HepG2 (cell line): ENCODE measurements around the gene VEGFB. TPM values are rescaled to one million over a fixed set of nuclear protein-coding genes. Genes with fewer than 3 reads are reported as not detected.

Source experiments
- ARNT2 ChIP-seq: sonication (generic); formaldehyde crosslinking; IDR thresholded peaks from 2 replicates; pipeline ENCODE4 v1.8.0; 2022; ENCODE audit warnings: mild to moderate bottlenecking, low read depth, missing genetic modification reagents, moderate library complexity
- CBX1 ChIP-seq: IDR thresholded peaks from one replicate; pipeline ENCODE4 v1.6.1; 2016; ENCODE audit warnings: antibody characterized with exemption, low read depth
- CBX2 ChIP-seq, 2 experiments: fragments of 200-600 bp in 1 of 2; sonication (generic); formaldehyde crosslinking in 1 of 2; IDR thresholded peaks; 2 replicates each; pipeline versions ENCODE4 v1.7.0 to v1.8.1; 2018 to 2022; ENCODE audit warnings: low read depth in 2 of 2, low read length in 1 of 2, mild to moderate bottlenecking in 1 of 2, missing genetic modification reagents in 1 of 2
- CHCHD3 ChIP-seq: sonication (generic); formaldehyde crosslinking; IDR thresholded peaks from 2 replicates; pipeline ENCODE4 v1.8.0; 2022; ENCODE audit warnings: mild to moderate bottlenecking, missing genetic modification reagents, moderate library complexity
- EP300 ChIP-seq, 3 experiments: sonication (generic) in 1 of 3; formaldehyde crosslinking in 1 of 3; IDR thresholded peaks; 2 replicates each; pipeline versions ENCODE4 v1.5.1 to v1.6.1; 2011 to 2020; ENCODE audit warnings: low read depth in 2 of 3, low read length in 2 of 3, borderline replicate concordance in 1 of 3, improper control_type of control experiment in 1 of 3, mild to moderate bottlenecking in 1 of 3, missing genetic modification reagents in 1 of 3, moderate library complexity in 1 of 3
- FLYWCH1 ChIP-seq: sonication (generic); formaldehyde crosslinking; IDR thresholded peaks from 2 replicates; pipeline ENCODE4 v1.8.1; 2023; ENCODE audit warnings: mild to moderate bottlenecking, missing genetic modification reagents
- HHEX ChIP-seq: IDR thresholded peaks from 2 replicates; pipeline ENCODE4 v1.6.1; 2016; ENCODE audit warnings: control low read depth
- HOXD1 ChIP-seq: sonication (generic); formaldehyde crosslinking; IDR thresholded peaks from 2 replicates; pipeline ENCODE4 v1.5.0; 2020; ENCODE audit warnings: missing genetic modification reagents
- KLF6 ChIP-seq: IDR thresholded peaks from 2 replicates; pipeline ENCODE4 v1.8.0; 2016; ENCODE audit warnings: missing biosample characterization, missing genetic modification reagents
- NCOA5 ChIP-seq: sonication (generic); formaldehyde crosslinking; IDR thresholded peaks from 2 replicates; pipeline ENCODE4 v1.4.0; 2020; ENCODE audit warnings: missing genetic modification reagents
- NR2C2 ChIP-seq: sonication (generic); formaldehyde crosslinking; IDR thresholded peaks from 2 replicates; pipeline ENCODE4 v1.4.0; 2020; ENCODE audit warnings: missing genetic modification reagents, mild to moderate bottlenecking, moderate library complexity, borderline replicate concordance
- SALL1 ChIP-seq: sonication (generic); formaldehyde crosslinking; IDR thresholded peaks from 2 replicates; pipeline ENCODE4 v1.8.0; 2022; ENCODE audit warnings: mild to moderate bottlenecking, missing genetic modification reagents
- STAT5B ChIP-seq: sonication (generic); formaldehyde crosslinking; IDR thresholded peaks from 2 replicates; pipeline ENCODE4 v1.4.0; 2020; ENCODE audit warnings: missing genetic modification reagents
- TAF15 ChIP-seq: fragments of 200-400 bp; formaldehyde crosslinking; IDR thresholded peaks from one replicate; pipeline ENCODE4 v1.6.1; 2018; ENCODE audit warnings: mild to moderate bottlenecking, low read depth, low read length; ENCODE audit not compliant: poor library complexity, severe bottlenecking
- ZBTB7A ChIP-seq: sonication (generic); formaldehyde crosslinking; IDR thresholded peaks from 2 replicates; pipeline ENCODE4 v1.8.0; 2022; ENCODE audit warnings: mild to moderate bottlenecking, missing genetic modification reagents
- ZNF230 ChIP-seq: sonication (generic); formaldehyde crosslinking; IDR thresholded peaks from 2 replicates; pipeline ENCODE4 v1.4.0; 2020; ENCODE audit warnings: mild to moderate bottlenecking, missing genetic modification reagents
- ZNF563 ChIP-seq: sonication (generic); formaldehyde crosslinking; IDR thresholded peaks from 2 replicates; pipeline ENCODE4 v1.8.0; 2022; ENCODE audit warnings: mild to moderate bottlenecking, moderate library complexity, missing genetic modification reagents
- ZNF598 ChIP-seq: sonication (generic); formaldehyde crosslinking; IDR thresholded peaks from 2 replicates; pipeline ENCODE4 v1.5.1; 2020; ENCODE audit warnings: mild to moderate bottlenecking, missing genetic modification reagents, borderline replicate concordance
- ZNF777 ChIP-seq: sonication (generic); formaldehyde crosslinking; IDR thresholded peaks from 2 replicates; pipeline ENCODE4 v1.4.0; 2020; ENCODE audit warnings: missing genetic modification reagents
- ZNF816 ChIP-seq: sonication (generic); formaldehyde crosslinking; IDR thresholded peaks from 2 replicates; pipeline ENCODE4 v1.8.0; 2022; ENCODE audit warnings: missing genetic modification reagents, mild to moderate bottlenecking, borderline replicate concordance
- polyA plus RNA-seq, 8 experiments: library from polyadenylated mRNA; depleted of rRNA in 3 of 8; stranded (reverse) in 7 of 8; unstranded in 1 of 8; fragments of >200 nt; fragmentation: Illumina TruSeq in 4 of 8; extraction: Trizol in 4 of 8; gene quantifications; 2 replicates each; pipeline versions ENCODE4 v1.2.1 to v1.2.3, GENCODE V29; 2011 to 2016; ENCODE audit warnings: low read depth in 4 of 8, missing spikeins in 1 of 8, mixed read lengths in 1 of 8; ENCODE audit not compliant: insufficient read depth in 1 of 8
- total RNA-seq, 5 experiments: library from RNA; depleted of rRNA; stranded (reverse); fragments of >200 nt; fragmentation: Illumina TruSeq; extraction: Trizol; gene quantifications; 2 replicates each; pipeline ENCODE4 v1.2.3, GENCODE V29; 2016; ENCODE audit warnings: low read depth in 1 of 5
- TF ChIP-seq, protein P1 (sequence below): sonication (generic); formaldehyde crosslinking; IDR thresholded peaks from 2 replicates; pipeline ENCODE4 v1.9.0; 2022; ENCODE audit warnings: low read depth, missing genetic modification reagents
- TF ChIP-seq, protein P2 (sequence below): sonication (generic); formaldehyde crosslinking; IDR thresholded peaks from 2 replicates; pipeline ENCODE4 v1.4.0; 2020; ENCODE audit warnings: missing genetic modification reagents, mild to moderate bottlenecking, borderline replicate concordance
- TF ChIP-seq, protein P3 (sequence below): sonication (generic); formaldehyde crosslinking; IDR thresholded peaks from 2 replicates; pipeline ENCODE4 v1.8.1; 2023; ENCODE audit warnings: mild to moderate bottlenecking, moderate library complexity, missing genetic modification reagents
- TF ChIP-seq, protein P4 (sequence below): sonication (generic); formaldehyde crosslinking; IDR thresholded peaks from 2 replicates; pipeline ENCODE4 v1.8.1; 2022; ENCODE audit warnings: mild to moderate bottlenecking, missing genetic modification reagents

The VEGFB gene
- total and polyA plus RNA-seq, 2 of the 13 experiments (the other 11 are each of a cell fraction or from before 2014, with no cell fraction given) = 9.0 to 11.3 TPM

DNA sequence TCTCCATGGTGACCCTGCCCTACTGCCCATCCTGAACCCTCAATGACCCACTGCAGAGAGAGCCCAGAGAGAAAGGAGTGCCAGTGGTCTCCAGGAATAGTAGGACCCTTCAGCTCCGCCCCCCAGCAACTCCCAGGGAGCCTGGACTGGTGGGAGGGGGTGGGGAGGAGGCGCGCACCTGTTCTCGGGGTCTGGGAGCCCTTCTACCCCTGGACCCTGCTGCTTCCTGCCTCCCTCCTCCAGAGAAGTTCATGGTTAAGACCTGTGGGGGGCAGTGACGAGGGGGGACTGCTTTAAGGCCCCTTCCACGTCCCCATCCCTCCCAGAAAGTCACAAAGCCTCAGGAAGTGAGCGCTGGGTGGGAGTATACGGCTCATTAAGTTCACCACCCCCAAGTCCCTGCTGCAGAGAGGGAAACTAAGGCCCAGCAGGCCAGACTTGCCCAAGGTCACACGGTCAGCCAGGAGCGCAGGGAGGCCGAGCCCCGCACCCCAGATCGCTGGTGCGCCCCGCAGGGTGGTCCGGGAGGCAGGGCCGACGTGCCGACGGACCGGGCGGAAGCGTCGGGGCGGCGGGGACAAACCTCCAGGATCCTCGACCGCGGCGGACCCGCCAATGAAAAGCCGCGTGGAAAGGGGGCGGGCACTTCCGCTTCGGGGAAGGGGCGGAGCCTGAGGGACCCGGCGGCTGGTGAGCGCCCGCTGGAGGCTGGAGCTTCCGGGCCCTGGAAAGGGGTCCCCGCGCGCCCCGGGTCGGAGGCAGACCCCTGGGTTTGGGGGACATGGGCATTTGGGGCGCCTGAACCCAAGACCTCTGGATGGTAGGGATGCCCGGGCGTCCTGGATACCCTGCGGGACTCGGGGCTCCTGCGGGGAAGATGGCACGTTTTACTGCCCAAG lies 8.5 kb upstream of the VEGFB start, which contains the start of the genes NUDT22 and TRPT1 (continued):
- peak; percentile 78; the same call in 1 of the 2 replicates for TF ChIP-seq ZBTB7A
- TF ChIP-seq FLYWCH1 (CRISPR knock-in tag) = no peak
- TF ChIP-seq ZNF230 (CRISPR knock-in tag) = no peak
- TF ChIP-seq ARNT2 (CRISPR knock-in tag) = peak; percentile 63
- TF ChIP-seq, protein P1, sequence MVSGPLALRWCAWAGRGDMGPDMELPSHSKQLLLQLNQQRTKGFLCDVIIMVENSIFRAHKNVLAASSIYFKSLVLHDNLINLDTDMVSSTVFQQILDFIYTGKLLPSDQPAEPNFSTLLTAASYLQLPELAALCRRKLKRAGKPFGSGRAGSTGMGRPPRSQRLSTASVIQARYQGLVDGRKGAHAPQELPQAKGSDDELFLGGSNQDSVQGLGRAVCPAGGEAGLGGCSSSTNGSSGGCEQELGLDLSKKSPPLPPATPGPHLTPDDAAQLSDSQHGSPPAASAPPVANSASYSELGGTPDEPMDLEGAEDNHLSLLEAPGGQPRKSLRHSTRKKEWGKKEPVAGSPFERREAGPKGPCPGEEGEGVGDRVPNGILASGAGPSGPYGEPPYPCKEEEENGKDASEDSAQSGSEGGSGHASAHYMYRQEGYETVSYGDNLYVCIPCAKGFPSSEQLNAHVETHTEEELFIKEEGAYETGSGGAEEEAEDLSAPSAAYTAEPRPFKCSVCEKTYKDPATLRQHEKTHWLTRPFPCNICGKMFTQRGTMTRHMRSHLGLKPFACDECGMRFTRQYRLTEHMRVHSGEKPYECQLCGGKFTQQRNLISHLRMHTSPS (CRISPR knock-in tag) = no peak; the same call in 1 of the 2 replicates
- TF ChIP-seq, protein P2, sequence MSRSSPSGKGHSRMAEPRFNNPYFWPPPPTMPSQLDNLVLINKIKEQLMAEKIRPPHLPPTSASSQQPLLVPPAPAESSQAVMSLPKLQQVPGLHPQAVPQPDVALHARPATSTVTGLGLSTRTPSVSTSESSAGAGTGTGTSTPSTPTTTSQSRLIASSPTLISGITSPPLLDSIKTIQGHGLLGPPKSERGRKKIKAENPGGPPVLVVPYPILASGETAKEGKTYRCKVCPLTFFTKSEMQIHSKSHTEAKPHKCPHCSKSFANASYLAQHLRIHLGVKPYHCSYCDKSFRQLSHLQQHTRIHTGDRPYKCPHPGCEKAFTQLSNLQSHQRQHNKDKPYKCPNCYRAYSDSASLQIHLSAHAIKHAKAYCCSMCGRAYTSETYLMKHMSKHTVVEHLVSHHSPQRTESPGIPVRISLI = no peak; the same call in 1 of the 2 replicates
- no peak for TF ChIP-seq HOXD1 (CRISPR knock-in tag)
- peak; percentile 84 for TF ChIP-seq ZNF777 (CRISPR knock-in tag)
- TF ChIP-seq HHEX = no peak
- no peak for TF ChIP-seq NCOA5 (CRISPR knock-in tag)
- no peak for TF ChIP-seq STAT5B
- TF ChIP-seq ZNF598 = no peak
- no peak for TF ChIP-seq TAF15
- TF ChIP-seq SALL1 (CRISPR knock-in tag) = peak; percentile 71; the same call in 1 of the 2 replicates
- peak; percentile 68 for TF ChIP-seq ZNF816 (CRISPR knock-in tag)
- TF ChIP-seq, protein P3, sequence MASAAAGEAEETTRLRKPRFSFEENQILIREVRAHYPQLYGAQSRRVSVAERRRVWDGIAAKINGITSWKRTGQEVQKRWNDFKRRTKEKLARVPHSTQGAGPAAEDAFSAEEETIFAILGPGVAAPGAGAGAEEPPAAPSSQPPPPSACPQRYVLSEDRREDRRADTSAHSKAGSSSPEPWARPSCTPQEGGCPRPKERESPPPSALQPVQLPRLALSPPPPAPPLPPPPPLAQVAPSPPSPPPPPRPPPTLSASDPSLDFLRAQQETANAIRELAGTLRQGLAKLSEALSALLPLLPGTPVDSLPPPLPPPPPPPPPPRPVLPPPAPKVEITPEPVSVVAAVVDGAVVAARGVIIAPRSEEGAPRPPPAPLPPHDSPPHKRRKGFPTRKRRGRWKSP = peak; percentile 31; the same call in 1 of the 2 replicates
- no peak for TF ChIP-seq CBX2 (IDR thresholded peaks at IDR 0.05; ENCODE audit: low read depth, low read length)
- TF ChIP-seq CBX2 (CRISPR knock-in tag; IDR thresholded peaks at IDR 0.05; ENCODE audit: low read depth) = no peak
- TF ChIP-seq ZNF563 (CRISPR knock-in tag) = peak; percentile 56; the same call in 1 of the 2 replicates
- peak; percentile 83 for TF ChIP-seq NR2C2 (CRISPR knock-in tag)
- TF ChIP-seq, protein P4, sequence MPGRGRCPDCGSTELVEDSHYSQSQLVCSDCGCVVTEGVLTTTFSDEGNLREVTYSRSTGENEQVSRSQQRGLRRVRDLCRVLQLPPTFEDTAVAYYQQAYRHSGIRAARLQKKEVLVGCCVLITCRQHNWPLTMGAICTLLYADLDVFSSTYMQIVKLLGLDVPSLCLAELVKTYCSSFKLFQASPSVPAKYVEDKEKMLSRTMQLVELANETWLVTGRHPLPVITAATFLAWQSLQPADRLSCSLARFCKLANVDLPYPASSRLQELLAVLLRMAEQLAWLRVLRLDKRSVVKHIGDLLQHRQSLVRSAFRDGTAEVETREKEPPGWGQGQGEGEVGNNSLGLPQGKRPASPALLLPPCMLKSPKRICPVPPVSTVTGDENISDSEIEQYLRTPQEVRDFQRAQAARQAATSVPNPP = no peak
- TF ChIP-seq CBX1 = no peak
- peak; percentile 31; the same call in 1 of the 2 replicates for TF ChIP-seq KLF6
- no peak for TF ChIP-seq EP300 (IDR thresholded peaks at IDR 0.05; ENCODE audit: low read depth in 2 of 2, low read length in 2 of 2)
- TF ChIP-seq EP300 (CRISPR knock-in tag; IDR thresholded peaks at IDR 0.05; ENCODE audit: borderline replicate concordance) = no peak
- TF ChIP-seq CHCHD3 (CRISPR knock-in tag) = no peak
